ENCODE measurements around the gene PACS2. TPM values are rescaled to one million over a fixed set of nuclear protein-coding genes. Genes with fewer than 3 reads are reported as not detected.
"Not testable (repeated sequence)": the region's sequence is repeated elsewhere in the genome, so short reads cannot be mapped to it uniquely, and the experiment has no call there.

The PACS2 gene
- total and polyA plus RNA-seq, 2 donors (not counting 3 experiments of a cell fraction or from before 2014, with no cell fraction given) = 52.7 to 86.3 TPM

GRCh38 chr14:105334383-105335230 lies 20.1 kb downstream of the PACS2 start:
- BruUV-seq (replicated peaks) = no TSS peak
- intact Hi-C loops (cut with micrococcal nuclease) = no loop called here
- TF ChIP-seq MYC (IDR thresholded peaks at IDR 0.05; ENCODE audit: low read depth, low read length) (no peak), GATA2 (IDR thresholded peaks at IDR 0.05; ENCODE audit: insufficient read depth, insufficient read length, low read depth, low read length) (no peak), POLR2AphosphoS5 (IDR thresholded peaks at IDR 0.05; ENCODE audit: insufficient read depth, low read depth, low read length) (no peak), JUN (IDR thresholded peaks at IDR 0.05; ENCODE audit: borderline replicate concordance, insufficient read depth, insufficient read length, low read depth) (no peak), EZH2 (IDR thresholded peaks at IDR 0.05; ENCODE audit: borderline replicate concordance, low read depth, low read length, severe bottlenecking) (no peak), CTCF (IDR thresholded peaks at IDR 0.05; ENCODE audit: extremely low read depth in 1 of 2, insufficient read depth in 1 of 2, low read depth in 1 of 2, low read length in 2 of 2) (no peak), FOS (IDR thresholded peaks at IDR 0.05; ENCODE audit: borderline replicate concordance, insufficient read depth, low read length) (no peak), POLR2A (IDR thresholded peaks at IDR 0.05; ENCODE audit: low read depth, low read length) (no peak)
- TF ChIP-seq, protein P1, sequence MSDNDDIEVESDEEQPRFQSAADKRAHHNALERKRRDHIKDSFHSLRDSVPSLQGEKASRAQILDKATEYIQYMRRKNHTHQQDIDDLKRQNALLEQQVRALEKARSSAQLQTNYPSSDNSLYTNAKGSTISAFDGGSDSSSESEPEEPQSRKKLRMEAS (IDR thresholded peaks at IDR 0.05; ENCODE audit: insufficient read depth, insufficient read length) = no peak
- Histone ChIP-seq H2AFZ (ENCODE audit: low read depth, low read length) (no peak overlapping the region), H3K9ac (replicated peaks; ENCODE audit: extremely low read depth, insufficient read depth, low read length) (no peak overlapping the region), H3K4me1 (ENCODE audit: control insufficient read depth, extremely low read depth, insufficient read depth, low read length) (peaks cover 23% of the 10 kb centered on the region), H3K27me3 (ENCODE audit: control insufficient read depth in 2 of 2, insufficient read depth in 2 of 2, low read length in 2 of 2) (no peaks in the 10 kb centered on the region), H3K4me2 (ENCODE audit: insufficient read depth, low read length) (no peak overlapping the region), H3K9me1 (replicated peaks; ENCODE audit: control insufficient read depth, extremely low read depth, insufficient read depth, low read length) (no peaks in the 10 kb centered on the region), H3K27ac (ENCODE audit: insufficient read depth, low read depth, low read length) (no peak overlapping the region), H4K20me1 (replicated peaks; ENCODE audit: control insufficient read depth, extremely low read depth, insufficient read depth, low read length) (no peaks in the 10 kb centered on the region), H3K4me3 (replicated peaks in 1 of 3; ENCODE audit: insufficient read depth in 1 of 3, low read depth in 1 of 3, low read length in 3 of 3) (no peak overlapping the region), H3K79me2 (ENCODE audit: control insufficient read depth, insufficient read depth, low read length) (peaks cover 17% of the 10 kb centered on the region), H3K36me3 (ENCODE audit: control insufficient read depth in 2 of 2, extremely low read depth in 1 of 2, insufficient read depth in 2 of 2, low read length in 2 of 2) (no peaks in the 10 kb centered on the region), H3K9me3 (replicated peaks; ENCODE audit: control insufficient read depth, insufficient read depth, low read length) (no peaks in the 10 kb centered on the region)
- DNase-seq (ENCODE audit: low read depth, low spot score) (no peak), FAIRE-seq (no peak)
- dilution Hi-C loops (cut with MboI; ENCODE audit: extremely low pct_ligation_motif_present, low sequenced_read_pairs) = no loop called here
- POLR2A ChIA-PET = no interaction called here
- CTCF ChIA-PET = interaction anchor here (1.3 kb wide), 1 partner anchor 18 kb away, joined by 7 read pairs; no protein-coding TSS in a partner anchor

DNA sequence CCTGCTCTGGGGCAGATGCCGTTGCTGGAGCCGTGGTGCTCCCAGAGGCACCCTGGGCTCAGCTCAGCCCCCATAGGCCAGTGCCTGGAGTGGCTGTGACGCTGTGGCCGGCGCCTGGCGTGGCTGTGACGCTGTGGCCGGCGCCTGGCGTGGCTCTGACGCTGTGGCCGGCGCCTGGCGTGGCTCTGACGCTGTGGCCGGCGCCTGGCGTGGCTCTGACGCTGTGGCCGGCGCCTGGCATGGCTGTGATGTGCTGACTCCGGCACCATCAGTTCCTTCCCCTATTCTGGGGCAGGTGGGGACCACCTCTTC lies 20.6 kb downstream of the PACS2 start:
- H3K27ac ChIP-seq (ENCODE audit: insufficient read depth, low read depth, low read length); H3K4me2 ChIP-seq (ENCODE audit: insufficient read depth, low read length); DNase-seq (ENCODE audit: low read depth, low spot score); H3K9me3 ChIP-seq (replicated peaks; ENCODE audit: control insufficient read depth, insufficient read depth, low read length); H3K36me3 ChIP-seq (ENCODE audit: control insufficient read depth in 2 of 2, extremely low read depth in 1 of 2, insufficient read depth in 2 of 2, low read length in 2 of 2); H3K27me3 ChIP-seq (ENCODE audit: control insufficient read depth in 2 of 2, insufficient read depth in 2 of 2, low read length in 2 of 2); H3K9me1 ChIP-seq (replicated peaks; ENCODE audit: control insufficient read depth, extremely low read depth, insufficient read depth, low read length); intact Hi-C loops (cut with micrococcal nuclease); dilution Hi-C loops (cut with MboI; ENCODE audit: extremely low pct_ligation_motif_present, low sequenced_read_pairs); FAIRE-seq; BruUV-seq (replicated peaks); H3K4me3 ChIP-seq (replicated peaks in 1 of 3; ENCODE audit: insufficient read depth in 1 of 3, low read depth in 1 of 3, low read length in 3 of 3); POLR2A ChIA-PET; H3K9ac ChIP-seq (replicated peaks; ENCODE audit: extremely low read depth, insufficient read depth, low read length); H2AFZ ChIP-seq (ENCODE audit: low read depth, low read length); H4K20me1 ChIP-seq (replicated peaks; ENCODE audit: control insufficient read depth, extremely low read depth, insufficient read depth, low read length): not testable (repeated sequence)
- Histone ChIP-seq H3K4me1 (ENCODE audit: control insufficient read depth, extremely low read depth, insufficient read depth, low read length) (peaks cover 22% of the 10 kb centered on the region), H3K79me2 (ENCODE audit: control insufficient read depth, insufficient read depth, low read length) (peaks cover 17% of the 10 kb centered on the region)
- CTCF ChIA-PET = interaction anchor here (1.3 to 1.4 kb wide), 2 partner anchors 17 to 245 kb away, joined by 4 read pairs; no protein-coding TSS in a partner anchor
